Measurements from ENCODE around the gene SCN5A.

- no peak for TF ChIP-seq CTCF (optimal IDR thresholded peaks at IDR 0.05 in 1 of 3, IDR thresholded peaks at IDR 0.05 in 1 of 3, conservative IDR thresholded peaks at IDR 0.05 in 1 of 3; ENCODE audit: extremely low read depth in 1 of 3, insufficient read depth in 2 of 3, low read length in 3 of 3)
- TF ChIP-seq EZH2 (IDR thresholded peaks at IDR 0.05; ENCODE audit: low read length): no peak
These were observed 67.2 kb downstream of the SCN5A start for GRCh38 chr3:38582316-38582715.
